ENCODE data around the gene HINFP. TPM values are rescaled to one million over a fixed set of nuclear protein-coding genes. Genes with fewer than 3 reads are reported as not detected.

Gene HINFP
- total and polyA plus RNA-seq, 2 of the 4 experiments (the other 2 are of a cell fraction): 9.1 to 15.3 TPM

DNA sequence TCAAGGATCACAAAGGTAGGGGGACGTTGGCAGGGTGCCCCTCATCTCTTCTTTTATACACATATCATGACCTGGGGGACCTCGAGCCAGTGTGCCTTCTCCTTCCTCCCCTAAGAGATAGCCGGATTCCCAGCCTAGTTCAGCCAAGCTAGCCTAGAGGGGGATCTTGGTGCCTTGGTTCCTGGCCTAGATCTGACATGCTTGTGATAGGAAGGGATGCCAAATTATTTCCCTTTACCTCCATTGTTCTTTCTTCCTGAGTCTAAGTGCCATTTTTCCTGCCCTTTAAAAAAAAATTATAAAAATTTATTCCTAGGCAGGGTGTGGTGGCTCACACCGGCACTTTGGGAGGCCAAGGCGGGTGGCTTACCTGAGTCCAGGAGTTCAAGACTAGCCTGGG is 7.0 kb upstream of the HINFP start:
- Histone ChIP-seq H3K23ac (ENCODE audit: low read depth, low read length) (no peak overlapping the region), H2BK5ac (ENCODE audit: low read depth, low read length, poor library complexity, severe bottlenecking) (no peak overlapping the region), H3K14ac (replicated peaks; ENCODE audit: low read depth, low read length) (no peak overlapping the region), H3K4ac (ENCODE audit: low read depth, low read length) (no peak overlapping the region), H3K4me1 (ENCODE audit: control insufficient read depth, insufficient read depth, low read length) (no peaks in the 10 kb centered on the region), H4K8ac (ENCODE audit: low read depth in 2 of 2, low read length in 2 of 2) (no peak overlapping the region), H3K27me3 (ENCODE audit: control insufficient read depth, insufficient read depth, low read length) (no peaks in the 10 kb centered on the region), H3K27ac (ENCODE audit: insufficient read depth, low read length) (no peak overlapping the region), H3K36me3 (ENCODE audit: control insufficient read depth, insufficient read depth, low read length) (peaks cover 36% of the 10 kb centered on the region), H3K9me3 (ENCODE audit: control insufficient read depth, insufficient read depth, low read length) (no peaks in the 10 kb centered on the region), H3K18ac (ENCODE audit: low read depth, low read length) (no peak overlapping the region), H3K79me1 (ENCODE audit: low read depth in 1 of 2, low read length in 2 of 2) (peaks cover under 1 to 13% of the 10 kb centered on the region in 2 experiments; a peak in 2 of 4 replicates), H2AK9ac (replicated peaks; ENCODE audit: low read depth, low read length, poor library complexity) (no peak overlapping the region), H3K4me2 (ENCODE audit: low read depth, low read length) (no peak overlapping the region), H4K91ac (ENCODE audit: insufficient read depth, low read depth, low read length) (no peak overlapping the region), H2BK20ac (ENCODE audit: low read depth, low read length) (no peak overlapping the region), H3K4me3 (ENCODE audit: insufficient read depth, low read depth, low read length) (no peak overlapping the region), H3K9me1 (ENCODE audit: insufficient read depth, low read length) (no peaks in the 10 kb centered on the region), H2BK15ac (ENCODE audit: low read depth, low read length) (no peak overlapping the region), H2AK5ac (ENCODE audit: low read depth, low read length) (no peak overlapping the region), H4K5ac (ENCODE audit: low read depth, low read length) (no peak overlapping the region), H4K20me1 (ENCODE audit: insufficient read depth, low read length) (no peaks in the 10 kb centered on the region), H2AFZ (replicated peaks; ENCODE audit: low read length, poor library complexity) (no peak overlapping the region), H2BK120ac (ENCODE audit: low read depth, low read length) (no peak overlapping the region), H3K9ac (ENCODE audit: low read depth, low read length) (no peak overlapping the region), H3K56ac (ENCODE audit: extremely low read depth, insufficient read depth, low read length) (no peak overlapping the region)
- ATAC-seq (ENCODE audit: low read depth): no peak
- WGBS, 2 experiments (ENCODE audit: extremely low coverage in 2 of 2, insufficient read length in 1 of 2): no CpG with 5 or more reads among the region's 5 CpGs
- TF ChIP-seq NFE2L2 (IDR thresholded peaks at IDR 0.05; ENCODE audit: low read depth, low read length) (no peak), RCOR1 (IDR thresholded peaks at IDR 0.05; ENCODE audit: insufficient replicate concordance, low read length) (no peak), RAD21 (IDR thresholded peaks at IDR 0.05; ENCODE audit: low read length) (no peak), MXI1 (IDR thresholded peaks at IDR 0.05; ENCODE audit: borderline replicate concordance, low read depth, low read length) (no peak), RFX5 (IDR thresholded peaks at IDR 0.05; ENCODE audit: low read depth, low read length) (no peak), FOS (IDR thresholded peaks at IDR 0.05; ENCODE audit: low read depth, low read length) (no peak), MAZ (IDR thresholded peaks at IDR 0.05; ENCODE audit: borderline replicate concordance, low read depth, low read length) (no peak), CHD1 (IDR thresholded peaks at IDR 0.05; ENCODE audit: low read depth, low read length) (no peak), POLR2A (IDR thresholded peaks at IDR 0.05; ENCODE audit: low read depth, low read length) (no peak), MAFK (IDR thresholded peaks at IDR 0.05; ENCODE audit: low read depth, low read length) (no peak), CEBPB (IDR thresholded peaks at IDR 0.05; ENCODE audit: low read depth, low read length) (no peak), SMC3 (IDR thresholded peaks at IDR 0.05; ENCODE audit: low read depth, low read length) (no peak), BHLHE40 (IDR thresholded peaks at IDR 0.05; ENCODE audit: low read depth, low read length) (no peak)
- TF ChIP-seq, protein P1, sequence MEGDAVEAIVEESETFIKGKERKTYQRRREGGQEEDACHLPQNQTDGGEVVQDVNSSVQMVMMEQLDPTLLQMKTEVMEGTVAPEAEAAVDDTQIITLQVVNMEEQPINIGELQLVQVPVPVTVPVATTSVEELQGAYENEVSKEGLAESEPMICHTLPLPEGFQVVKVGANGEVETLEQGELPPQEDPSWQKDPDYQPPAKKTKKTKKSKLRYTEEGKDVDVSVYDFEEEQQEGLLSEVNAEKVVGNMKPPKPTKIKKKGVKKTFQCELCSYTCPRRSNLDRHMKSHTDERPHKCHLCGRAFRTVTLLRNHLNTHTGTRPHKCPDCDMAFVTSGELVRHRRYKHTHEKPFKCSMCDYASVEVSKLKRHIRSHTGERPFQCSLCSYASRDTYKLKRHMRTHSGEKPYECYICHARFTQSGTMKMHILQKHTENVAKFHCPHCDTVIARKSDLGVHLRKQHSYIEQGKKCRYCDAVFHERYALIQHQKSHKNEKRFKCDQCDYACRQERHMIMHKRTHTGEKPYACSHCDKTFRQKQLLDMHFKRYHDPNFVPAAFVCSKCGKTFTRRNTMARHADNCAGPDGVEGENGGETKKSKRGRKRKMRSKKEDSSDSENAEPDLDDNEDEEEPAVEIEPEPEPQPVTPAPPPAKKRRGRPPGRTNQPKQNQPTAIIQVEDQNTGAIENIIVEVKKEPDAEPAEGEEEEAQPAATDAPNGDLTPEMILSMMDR (conservative IDR thresholded peaks at IDR 0.05; ENCODE audit: low read depth, low read length): no peak
- TF ChIP-seq, protein P2, sequence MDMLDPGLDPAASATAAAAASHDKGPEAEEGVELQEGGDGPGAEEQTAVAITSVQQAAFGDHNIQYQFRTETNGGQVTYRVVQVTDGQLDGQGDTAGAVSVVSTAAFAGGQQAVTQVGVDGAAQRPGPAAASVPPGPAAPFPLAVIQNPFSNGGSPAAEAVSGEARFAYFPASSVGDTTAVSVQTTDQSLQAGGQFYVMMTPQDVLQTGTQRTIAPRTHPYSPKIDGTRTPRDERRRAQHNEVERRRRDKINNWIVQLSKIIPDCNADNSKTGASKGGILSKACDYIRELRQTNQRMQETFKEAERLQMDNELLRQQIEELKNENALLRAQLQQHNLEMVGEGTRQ (IDR thresholded peaks at IDR 0.05; ENCODE audit: low read depth, low read length): no peak
- TF ChIP-seq, protein P3, sequence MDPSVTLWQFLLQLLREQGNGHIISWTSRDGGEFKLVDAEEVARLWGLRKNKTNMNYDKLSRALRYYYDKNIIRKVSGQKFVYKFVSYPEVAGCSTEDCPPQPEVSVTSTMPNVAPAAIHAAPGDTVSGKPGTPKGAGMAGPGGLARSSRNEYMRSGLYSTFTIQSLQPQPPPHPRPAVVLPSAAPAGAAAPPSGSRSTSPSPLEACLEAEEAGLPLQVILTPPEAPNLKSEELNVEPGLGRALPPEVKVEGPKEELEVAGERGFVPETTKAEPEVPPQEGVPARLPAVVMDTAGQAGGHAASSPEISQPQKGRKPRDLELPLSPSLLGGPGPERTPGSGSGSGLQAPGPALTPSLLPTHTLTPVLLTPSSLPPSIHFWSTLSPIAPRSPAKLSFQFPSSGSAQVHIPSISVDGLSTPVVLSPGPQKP (IDR thresholded peaks at IDR 0.05; ENCODE audit: borderline replicate concordance, low read depth, low read length): no peak
- in situ Hi-C loops (cut with MboI; ENCODE audit: low sequenced_read_pairs): no loop called here
- no TSS peak for BruUV-seq (replicated peaks)
- DNase-seq: no peak
- dilution Hi-C loops (cut with HindIII; ENCODE audit: low sequenced_read_pairs, unreplicated experiment): no loop called here
- ChIA-PET CTCF (no interaction called here), POLR2A (ENCODE audit: unreplicated experiment) (no interaction called here)
- intact Hi-C loops (cut with micrococcal nuclease): no loop called here

Data from IMR-90 (cell line).